ENCODE data around the gene ATMIN. TPM values are rescaled to one million over a fixed set of nuclear protein-coding genes. Genes with fewer than 3 reads are reported as not detected.

Gene ATMIN
- total RNA-seq, 1 donor = 54.0 TPM

DNA sequence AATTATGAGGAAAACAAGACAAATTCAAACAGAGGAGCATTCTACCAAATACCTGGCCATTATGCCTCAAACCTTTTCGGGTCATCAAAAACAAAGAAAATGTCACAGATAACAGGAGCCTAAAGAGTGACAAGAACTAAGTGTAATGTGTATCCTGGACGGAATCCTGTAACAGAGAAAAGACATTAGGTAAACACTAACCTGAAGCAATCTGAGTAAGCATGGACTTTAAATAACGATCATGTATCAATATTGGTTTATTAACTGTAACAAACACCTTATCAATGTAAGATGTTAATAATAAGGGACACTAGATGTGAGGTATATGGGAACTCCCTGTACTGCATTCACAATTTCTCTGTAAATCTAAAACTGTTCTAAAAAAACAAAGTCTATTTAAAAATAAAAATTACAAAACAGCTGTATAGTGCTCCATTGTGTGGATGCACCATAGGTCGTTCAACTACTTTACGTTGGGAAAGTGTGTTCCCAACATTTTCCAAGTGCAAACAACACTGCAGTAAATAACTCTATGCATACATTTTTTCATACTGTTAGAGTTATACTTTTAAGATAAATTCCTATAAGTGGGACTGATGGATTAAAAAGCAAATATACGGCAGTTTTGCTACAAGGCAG is 43.7 kb upstream of the ATMIN start:
- TF ChIP-seq, protein P1, sequence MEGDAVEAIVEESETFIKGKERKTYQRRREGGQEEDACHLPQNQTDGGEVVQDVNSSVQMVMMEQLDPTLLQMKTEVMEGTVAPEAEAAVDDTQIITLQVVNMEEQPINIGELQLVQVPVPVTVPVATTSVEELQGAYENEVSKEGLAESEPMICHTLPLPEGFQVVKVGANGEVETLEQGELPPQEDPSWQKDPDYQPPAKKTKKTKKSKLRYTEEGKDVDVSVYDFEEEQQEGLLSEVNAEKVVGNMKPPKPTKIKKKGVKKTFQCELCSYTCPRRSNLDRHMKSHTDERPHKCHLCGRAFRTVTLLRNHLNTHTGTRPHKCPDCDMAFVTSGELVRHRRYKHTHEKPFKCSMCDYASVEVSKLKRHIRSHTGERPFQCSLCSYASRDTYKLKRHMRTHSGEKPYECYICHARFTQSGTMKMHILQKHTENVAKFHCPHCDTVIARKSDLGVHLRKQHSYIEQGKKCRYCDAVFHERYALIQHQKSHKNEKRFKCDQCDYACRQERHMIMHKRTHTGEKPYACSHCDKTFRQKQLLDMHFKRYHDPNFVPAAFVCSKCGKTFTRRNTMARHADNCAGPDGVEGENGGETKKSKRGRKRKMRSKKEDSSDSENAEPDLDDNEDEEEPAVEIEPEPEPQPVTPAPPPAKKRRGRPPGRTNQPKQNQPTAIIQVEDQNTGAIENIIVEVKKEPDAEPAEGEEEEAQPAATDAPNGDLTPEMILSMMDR (IDR thresholded peaks at IDR 0.05; ENCODE audit: insufficient read depth, low read depth, low read length) = no peak
- no peak for DNase-seq (ENCODE audit: low read depth)

DNA sequence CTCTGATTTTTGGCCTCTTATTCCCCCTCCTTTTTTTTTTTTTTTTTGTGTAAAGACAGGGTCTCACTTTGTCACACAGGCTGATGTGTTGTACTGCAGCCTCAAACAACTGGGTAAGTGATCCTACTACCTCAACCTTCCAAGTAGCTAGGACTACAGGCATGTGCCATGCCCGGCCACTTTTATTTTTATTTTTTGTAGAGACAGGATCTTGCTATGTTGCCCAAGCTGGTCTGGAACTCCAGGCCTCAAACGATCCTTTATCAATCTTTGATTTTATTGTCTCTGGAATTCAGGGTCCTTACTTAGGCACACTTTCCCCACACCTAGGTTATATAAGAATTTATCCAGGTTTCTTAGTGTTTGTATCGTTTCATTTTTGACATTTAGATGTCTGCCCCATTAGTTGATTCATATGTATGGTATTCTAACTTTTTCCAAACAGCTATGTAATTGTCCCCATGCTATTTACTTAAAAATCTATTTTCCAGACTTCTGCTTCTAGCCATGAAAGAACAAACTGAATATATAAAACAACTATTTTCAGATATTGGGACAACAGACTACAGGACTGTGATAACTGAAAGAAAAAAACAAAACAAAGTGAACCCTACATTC is 42.9 kb upstream of the ATMIN start:
- peak overlapping the region; percentile 28 for H3K4me3 ChIP-seq (ENCODE audit: low read depth, low read length)
- no peak for DNase-seq (ENCODE audit: low read depth)
- TF ChIP-seq, protein P1 (IDR thresholded peaks at IDR 0.05; ENCODE audit: insufficient read depth, low read depth, low read length) = no peak

More for the DNA sequence above, 43.7 kb upstream of the ATMIN start:
- no peak overlapping the region for H3K4me3 ChIP-seq (ENCODE audit: low read depth, low read length)

- DNase-seq (ENCODE audit: low read depth) = peak; percentile 89
- TF ChIP-seq, protein P1 (IDR thresholded peaks at IDR 0.05; ENCODE audit: insufficient read depth, low read depth, low read length) = no peak
These were observed 42.3 kb upstream of the ATMIN start for GRCh38 chr16:80993307-80993706.

GRCh38 chr16:80993834-80994233 is 41.8 kb upstream of the ATMIN start:
- no peak for DNase-seq (ENCODE audit: low read depth)
- TF ChIP-seq, protein P1 (IDR thresholded peaks at IDR 0.05; ENCODE audit: insufficient read depth, low read depth, low read length) = no peak
- no peak overlapping the region for H3K4me3 ChIP-seq (ENCODE audit: low read depth, low read length)

More at GRCh38 chr16:80993307-80993706, 42.3 kb upstream of the ATMIN start:
- peak overlapping the region; percentile 28 for H3K4me3 ChIP-seq (ENCODE audit: low read depth, low read length)

DNA sequence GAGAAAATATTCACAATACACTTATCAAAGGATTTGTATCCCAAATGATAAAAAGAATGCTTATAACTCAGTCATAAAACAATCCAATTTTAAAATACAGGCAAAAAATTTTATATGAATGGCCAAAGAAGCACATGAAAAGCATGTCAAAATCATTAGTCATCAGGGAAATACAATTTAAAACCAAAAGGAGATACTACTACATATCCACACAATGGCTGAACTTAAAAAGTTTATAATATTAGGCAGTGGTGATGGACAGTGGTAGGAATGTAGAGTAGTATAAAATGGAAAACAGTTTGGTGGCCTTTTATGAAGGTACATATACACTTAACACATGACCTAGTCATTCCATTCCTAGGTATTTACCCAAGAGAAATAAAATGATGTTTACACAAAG is 41.2 kb upstream of the ATMIN start:
- no peak overlapping the region for H3K4me3 ChIP-seq (ENCODE audit: low read depth, low read length)
- TF ChIP-seq, protein P1 (IDR thresholded peaks at IDR 0.05; ENCODE audit: insufficient read depth, low read depth, low read length) = no peak
- DNase-seq (ENCODE audit: low read depth) = no peak

DNA sequence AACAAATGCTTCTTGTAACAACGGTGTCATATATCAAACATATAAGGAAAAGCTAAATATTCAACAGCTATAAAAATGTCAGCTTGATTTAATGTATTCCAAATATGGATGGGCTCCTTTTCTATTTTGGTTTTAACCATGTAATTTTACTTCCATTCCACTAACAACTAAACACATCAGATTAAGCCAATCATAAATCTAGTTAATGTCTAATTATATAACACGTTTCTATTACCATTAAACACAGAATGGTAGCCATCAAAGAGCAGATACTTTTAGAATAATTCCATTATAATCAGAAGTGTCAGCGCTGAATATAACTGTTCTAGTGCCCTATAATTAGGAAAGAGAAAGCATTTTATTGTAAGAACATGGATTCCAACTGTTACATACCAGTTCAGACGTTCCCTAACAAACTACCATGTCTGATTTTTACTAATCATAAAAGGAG is 38.9 kb upstream of the ATMIN start:
- no peak for DNase-seq (ENCODE audit: low read depth)
- H3K4me3 ChIP-seq (ENCODE audit: low read depth, low read length) = peak overlapping the region; percentile 33

More for the DNA sequence above, 38.9 kb upstream of the ATMIN start:
- TF ChIP-seq, protein P1 (IDR thresholded peaks at IDR 0.05; ENCODE audit: insufficient read depth, low read depth, low read length) = no peak
